ENCODE measurements around the gene LARP1B.

DNA sequence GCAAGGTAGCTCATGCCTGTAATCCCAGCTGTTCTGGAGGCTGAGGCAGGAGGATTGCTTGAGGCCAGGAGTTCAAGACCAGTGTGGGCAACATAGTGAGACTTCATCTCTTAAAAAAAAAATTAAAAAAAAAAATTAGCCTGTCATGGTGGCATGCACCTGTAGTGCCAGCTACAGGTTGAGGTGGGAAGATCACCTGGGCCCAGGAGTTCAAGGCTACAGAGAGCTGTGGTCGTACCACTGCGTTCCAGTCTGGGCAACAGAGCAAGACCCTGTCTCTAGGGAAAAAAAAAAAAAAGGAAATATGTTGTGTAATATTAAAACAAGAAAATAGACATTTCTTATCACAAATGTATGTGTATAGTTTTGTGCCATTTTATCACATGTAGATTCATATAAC lies 97.8 kb downstream of the LARP1B start:
- TF ChIP-seq, protein P1, sequence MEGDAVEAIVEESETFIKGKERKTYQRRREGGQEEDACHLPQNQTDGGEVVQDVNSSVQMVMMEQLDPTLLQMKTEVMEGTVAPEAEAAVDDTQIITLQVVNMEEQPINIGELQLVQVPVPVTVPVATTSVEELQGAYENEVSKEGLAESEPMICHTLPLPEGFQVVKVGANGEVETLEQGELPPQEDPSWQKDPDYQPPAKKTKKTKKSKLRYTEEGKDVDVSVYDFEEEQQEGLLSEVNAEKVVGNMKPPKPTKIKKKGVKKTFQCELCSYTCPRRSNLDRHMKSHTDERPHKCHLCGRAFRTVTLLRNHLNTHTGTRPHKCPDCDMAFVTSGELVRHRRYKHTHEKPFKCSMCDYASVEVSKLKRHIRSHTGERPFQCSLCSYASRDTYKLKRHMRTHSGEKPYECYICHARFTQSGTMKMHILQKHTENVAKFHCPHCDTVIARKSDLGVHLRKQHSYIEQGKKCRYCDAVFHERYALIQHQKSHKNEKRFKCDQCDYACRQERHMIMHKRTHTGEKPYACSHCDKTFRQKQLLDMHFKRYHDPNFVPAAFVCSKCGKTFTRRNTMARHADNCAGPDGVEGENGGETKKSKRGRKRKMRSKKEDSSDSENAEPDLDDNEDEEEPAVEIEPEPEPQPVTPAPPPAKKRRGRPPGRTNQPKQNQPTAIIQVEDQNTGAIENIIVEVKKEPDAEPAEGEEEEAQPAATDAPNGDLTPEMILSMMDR (IDR thresholded peaks at IDR 0.05), result no peak
- no peak for TF ChIP-seq EP300 (IDR thresholded peaks at IDR 0.05; ENCODE audit: low read depth)
- no peak for TF ChIP-seq POLR2A (IDR thresholded peaks at IDR 0.05)

All from transverse colon (tissue), 3 donors.